GM23248 (cell line): Measurements from ENCODE around the gene WDR11. TPM values are rescaled to one million over a fixed set of nuclear protein-coding genes. Genes with fewer than 3 reads are reported as not detected.
A peak's percentile ranks its signal among the peaks of the same experiment; 100 is the strongest.

Source experiments
- DNase-seq: peaks from one replicate; pipeline ENCODE4 v3.0.0-alpha.2; 2015
- H2AFZ ChIP-seq: fragments of 200-600 bp; sonication (generic); 2 replicates; pipeline ENCODE4 v1.6.1; 2016; ENCODE audit warnings: antibody characterized with exemption
- H3F3A ChIP-seq: fragments of 200-600 bp; sonication (generic); 2 replicates; pipeline ENCODE4 v1.6.1; 2016; ENCODE audit warnings: mild to moderate bottlenecking, antibody characterized with exemption, mixed run types; ENCODE audit not compliant: insufficient read depth
- H3K27ac ChIP-seq: fragments of 200-600 bp; sonication (generic); 2 replicates; pipeline ENCODE4 v1.5.1; 2016; ENCODE audit warnings: mild to moderate bottlenecking
- H3K27me3 ChIP-seq: fragments of 200-600 bp; sonication (generic); replicated peaks from 2 replicates; pipeline ENCODE4 v1.6.1; 2016; ENCODE audit warnings: mild to moderate bottlenecking; ENCODE audit not compliant: insufficient read depth
- H3K36me3 ChIP-seq: fragments of 200-600 bp; sonication (generic); 2 replicates; pipeline ENCODE4 v1.6.1; 2016; ENCODE audit warnings: low read depth, mild to moderate bottlenecking
- H3K4me1 ChIP-seq: fragments of 200-600 bp; sonication (generic); 2 replicates; pipeline ENCODE4 v1.6.1; 2016; ENCODE audit warnings: mild to moderate bottlenecking; ENCODE audit not compliant: insufficient read depth
- H3K4me2 ChIP-seq: fragments of 200-600 bp; sonication (generic); one replicate; pipeline ENCODE4 v1.6.1; 2016; ENCODE audit warnings: mild to moderate bottlenecking; ENCODE audit not compliant: unreplicated experiment
- H3K4me3 ChIP-seq: fragments of 200-600 bp; sonication (generic); 2 replicates; pipeline ENCODE4 v1.5.1; 2016; ENCODE audit warnings: mild to moderate bottlenecking
- H3K79me2 ChIP-seq: fragments of 200-600 bp; sonication (generic); 2 replicates; pipeline ENCODE4 v1.6.1; 2016; ENCODE audit warnings: mild to moderate bottlenecking; ENCODE audit not compliant: insufficient read depth
- H3K9ac ChIP-seq: fragments of 200-600 bp; sonication (generic); 2 replicates; pipeline ENCODE4 v1.6.1; 2016; ENCODE audit warnings: mild to moderate bottlenecking
- H3K9me2 ChIP-seq: fragments of 200-600 bp; sonication (generic); 2 replicates; pipeline ENCODE4 v1.6.1; 2016; ENCODE audit warnings: mixed run types, mild to moderate bottlenecking, moderate library complexity; ENCODE audit not compliant: insufficient read depth
- H3K9me3 ChIP-seq: fragments of 200-600 bp; sonication (generic); one replicate; pipeline ENCODE4 v1.6.1; 2017; ENCODE audit warnings: low read depth
- H4K20me1 ChIP-seq: fragments of 200-600 bp; sonication (generic); 2 replicates; pipeline ENCODE4 v1.6.0; 2016; ENCODE audit not compliant: insufficient read depth
- EZH2 ChIP-seq: fragments of 200-600 bp; sonication (generic); IDR thresholded peaks from 2 replicates; pipeline ENCODE4 v1.6.1; 2018; ENCODE audit warnings: antibody characterized with exemption, mild to moderate bottlenecking; ENCODE audit not compliant: insufficient read depth, poor library complexity, severe bottlenecking
- EZH2phosphoT487 ChIP-seq: fragments of 200-600 bp; sonication (generic); IDR thresholded peaks from 2 replicates; pipeline ENCODE4 v1.6.1; 2018; ENCODE audit warnings: antibody characterized with exemption, moderate library complexity, mild to moderate bottlenecking, low read depth; ENCODE audit not compliant: insufficient read depth
- WGBS, 2 experiments: methylation state at CpG; one replicate each; pipeline ENCODE4 v1.1.6; 2015 to 2017; ENCODE audit warnings: low lambda C conversion rate in 2 of 2, low coverage in 1 of 2; ENCODE audit errors: missing lambda C conversion rate in 2 of 2; 5-methylcytosine and 5-hydroxymethylcytosine counted together
- in situ Hi-C: fragments of 300-500 bp; cut with MboI; formaldehyde crosslinking; loops from 2 replicates; pipeline ENCODE4 v1.15.0; 2020
- polyA plus RNA-seq: library from polyadenylated mRNA; unstranded; fragments of >200 nt; fragmentation: Nextera tagmentation; extraction: Ambion mirVana; gene quantifications from 2 replicates; pipeline ENCODE4 v1.2.1, GENCODE V29; 2016
- total RNA-seq: library from RNA; depleted of rRNA; stranded (reverse); fragments of >200 nt; shearing (Covaris generic); gene quantifications from 2 replicates; pipeline ENCODE4 v1.2.3, GENCODE V29; 2014

Gene WDR11
- total and polyA plus RNA-seq, 2 experiments from 2014 or later, result 27.0 to 61.8 TPM

- Histone ChIP-seq H3K9me3 (no peaks in the 10 kb centered on the region), H3K27ac (no peak overlapping the region), H3K9ac (no peak overlapping the region), H2AFZ (no peak overlapping the region), H3K4me2 (no peak overlapping the region), H3K4me3 (no peak overlapping the region), H3K79me2 (no peaks in the 10 kb centered on the region), H3K27me3 (peaks cover 19% of the 10 kb centered on the region), H3K36me3 (no peaks in the 10 kb centered on the region), H3F3A (no peaks in the 10 kb centered on the region), H3K4me1 (no peaks in the 10 kb centered on the region), H4K20me1 (no peaks in the 10 kb centered on the region), H3K9me2 (no peaks in the 10 kb centered on the region)
- WGBS, 2 experiments, result 79 to 80% methylated on average over 7 of the region's 7 CpGs
- TF ChIP-seq EZH2 (no peak), EZH2phosphoT487 (no peak)
- in situ Hi-C loops, result loop anchor here (10.0 kb wide), 2 partner anchors 788 to 958 kb away; no protein-coding TSS in a partner anchor
- DNase-seq, result no peak
These were observed 95.3 kb downstream of the WDR11 start for GRCh38 chr10:120946497-120946896.

GRCh38 chr10:120948889-120949608 lies 97.9 kb downstream of the WDR11 start:
- TF ChIP-seq EZH2 (peak; percentile 47), EZH2phosphoT487 (no peak)
- no peaks in the 10 kb centered on the region for H3K4me1 ChIP-seq
- H4K20me1 ChIP-seq, result no peaks in the 10 kb centered on the region
- H3K79me2 ChIP-seq, result no peaks in the 10 kb centered on the region
- H3K9me3 ChIP-seq, result no peaks in the 10 kb centered on the region
- WGBS, 2 experiments, result 6 to 9% methylated on average over 44 to 47 of the region's 47 CpGs
- no peaks in the 10 kb centered on the region for H3F3A ChIP-seq
- no peaks in the 10 kb centered on the region for H3K36me3 ChIP-seq
- H3K4me3 ChIP-seq, result peak overlapping the region; percentile 74
- DNase-seq, result peak; percentile 89
- H3K9ac ChIP-seq, result peak overlapping the region; percentile 43; the same call in 1 of the 2 replicates
- peak overlapping the region; percentile 87 for H2AFZ ChIP-seq
- in situ Hi-C loops, result loop anchor here (10.0 kb wide), 2 partner anchors 786 to 956 kb away; no protein-coding TSS in a partner anchor
- no peak overlapping the region for H3K27ac ChIP-seq
- no peaks in the 10 kb centered on the region for H3K9me2 ChIP-seq
- H3K4me2 ChIP-seq, result peak overlapping the region; percentile 95
- peaks cover 24% of the 10 kb centered on the region for H3K27me3 ChIP-seq

GRCh38 chr10:120949609-120950031 lies 98.5 kb downstream of the WDR11 start:
- Histone ChIP-seq H3K27me3 (peaks cover 24% of the 10 kb centered on the region), H4K20me1 (no peaks in the 10 kb centered on the region), H3K9ac (no peak overlapping the region), H3K4me1 (no peaks in the 10 kb centered on the region), H3K4me2 (peak overlapping the region; percentile 95), H3K9me3 (no peaks in the 10 kb centered on the region), H3K4me3 (peak overlapping the region; percentile 74), H2AFZ (peak overlapping the region; percentile 87), H3K36me3 (no peaks in the 10 kb centered on the region), H3F3A (no peaks in the 10 kb centered on the region), H3K27ac (no peak overlapping the region), H3K79me2 (no peaks in the 10 kb centered on the region), H3K9me2 (no peaks in the 10 kb centered on the region)
- in situ Hi-C loops, result loop anchor here (10.0 kb wide), 3 partner anchors 785 to 955 kb away; no protein-coding TSS in a partner anchor
- peak; percentile 22 for DNase-seq
- TF ChIP-seq EZH2 (peak; percentile 40), EZH2phosphoT487 (no peak)
- 46 to 47% methylated on average over 28 of the region's 28 CpGs for WGBS, 2 experiments

DNA sequence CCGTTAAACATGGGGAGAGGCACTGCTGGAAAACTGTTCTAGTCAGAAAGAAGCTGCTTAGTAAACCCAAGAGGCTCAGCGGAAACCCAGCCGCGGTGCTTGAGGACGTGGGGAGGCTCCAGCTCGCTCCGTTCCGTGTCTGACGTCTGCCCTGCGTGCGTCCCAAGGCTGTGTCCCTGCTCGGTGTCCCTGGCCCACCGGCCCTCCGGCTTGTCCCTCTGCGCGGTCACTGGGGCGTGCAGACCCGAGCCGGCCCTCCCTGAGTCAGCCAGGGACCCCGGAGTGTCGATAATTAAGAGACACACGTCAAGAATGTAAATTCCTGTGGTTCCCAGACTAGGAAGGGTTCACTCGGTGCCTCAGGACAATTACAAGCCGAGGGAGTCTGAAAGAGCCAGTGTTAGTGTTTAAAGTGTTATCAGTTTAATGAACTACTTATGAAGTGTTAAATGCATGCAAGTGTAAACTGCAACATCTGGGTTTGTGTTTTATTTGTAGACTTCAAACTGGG lies 98.9 kb downstream of the WDR11 start:
- Histone ChIP-seq H3K36me3 (no peaks in the 10 kb centered on the region), H3K4me2 (peak overlapping the region; percentile 95), H2AFZ (0 out of 2 replicates have a peak overlapping the region, but pooled peaks have one; percentile 87), H3K27ac (no peak overlapping the region), H3K9ac (no peak overlapping the region), H3F3A (no peaks in the 10 kb centered on the region), H3K79me2 (no peaks in the 10 kb centered on the region), H3K4me1 (no peaks in the 10 kb centered on the region), H3K4me3 (peak overlapping the region; percentile 37; the same call in 1 of the 2 replicates), H3K27me3 (peaks cover 24% of the 10 kb centered on the region), H3K9me3 (no peaks in the 10 kb centered on the region), H4K20me1 (no peaks in the 10 kb centered on the region), H3K9me2 (no peaks in the 10 kb centered on the region)
- TF ChIP-seq EZH2phosphoT487 (no peak), EZH2 (no peak)
- peak; percentile 40 for DNase-seq
- in situ Hi-C loops, result loop anchor here (10.0 kb wide), 1 partner anchor 935 kb away; no protein-coding TSS in a partner anchor
- 23 to 24% methylated on average over 23 to 24 of the region's 24 CpGs for WGBS, 2 experiments
